Fibroblast of the aortic adventitia (primary cell): ENCODE data around the gene MRPS14. TPM values are rescaled to one million over a fixed set of nuclear protein-coding genes. Genes with fewer than 3 reads are reported as not detected.

Experiments used
- DNase-seq: peaks from one replicate; pipeline ENCODE4 v3.0.0-alpha.2; 2010; ENCODE audit warnings: low read depth
- H3K4me3 ChIP-seq: 2 replicates; pipeline ENCODE4 v1.5.1; 2011; ENCODE audit warnings: low read depth, mild to moderate bottlenecking, control low read depth, low read length, moderate library complexity
- CTCF ChIP-seq: IDR thresholded peaks from 2 replicates; pipeline ENCODE4 v1.5.1; 2011; ENCODE audit warnings: mild to moderate bottlenecking, low read length, control low read depth, inconsistent platforms; ENCODE audit not compliant: insufficient read depth
- total RNA-seq: library from RNA; depleted of rRNA; stranded (reverse); fragments of >200 nt; gene quantifications from 2 replicates; pipeline ENCODE4 v1.2.3, GENCODE V29; 2012; ENCODE audit warnings: low replicate concordance

The MRPS14 gene
- total RNA-seq, 1 donor = 29.5 TPM

DNA sequence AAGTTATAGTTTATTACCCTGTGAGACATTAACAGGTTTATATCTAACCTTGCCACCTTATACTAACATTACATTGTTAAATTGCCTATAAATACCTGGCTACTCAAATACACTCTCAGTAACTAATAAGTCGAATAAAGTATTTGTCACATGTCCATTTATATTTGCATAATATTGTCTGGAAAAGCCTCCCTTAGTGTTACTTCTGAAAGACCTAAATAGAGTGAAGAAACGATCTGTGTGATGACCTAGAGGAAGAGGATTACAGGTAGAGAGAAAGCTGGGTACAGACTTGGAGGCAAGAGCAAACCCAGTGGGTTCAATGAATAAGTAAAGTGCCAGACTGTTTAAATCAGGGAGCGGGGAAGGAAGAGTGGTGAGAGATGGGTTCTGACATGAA is 26.2 kb downstream of the MRPS14 start:
- no peak for DNase-seq
- H3K4me3 ChIP-seq = no peak overlapping the region
- TF ChIP-seq CTCF = no peak

DNA sequence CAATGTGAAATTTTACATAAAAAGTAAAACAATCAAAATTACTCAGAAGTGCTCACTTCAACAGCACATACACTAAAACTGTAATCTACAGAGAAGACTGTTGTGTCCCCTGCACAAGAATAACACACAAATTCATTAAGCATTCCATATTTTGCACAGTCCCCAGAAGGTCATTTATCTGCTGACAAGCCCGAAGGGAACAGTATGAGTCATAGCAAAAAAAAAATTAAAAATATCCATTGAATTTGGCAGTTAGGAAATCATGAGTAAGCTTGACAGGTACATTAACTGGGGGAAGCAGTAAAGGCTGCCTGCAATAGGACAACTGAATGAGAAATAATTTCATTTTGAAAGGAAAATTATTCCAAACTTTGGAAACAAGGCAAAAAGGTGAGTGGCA is 26.7 kb downstream of the MRPS14 start:
- no peak for TF ChIP-seq CTCF
- peak; percentile 49 for DNase-seq
- no peak overlapping the region for H3K4me3 ChIP-seq

DNA sequence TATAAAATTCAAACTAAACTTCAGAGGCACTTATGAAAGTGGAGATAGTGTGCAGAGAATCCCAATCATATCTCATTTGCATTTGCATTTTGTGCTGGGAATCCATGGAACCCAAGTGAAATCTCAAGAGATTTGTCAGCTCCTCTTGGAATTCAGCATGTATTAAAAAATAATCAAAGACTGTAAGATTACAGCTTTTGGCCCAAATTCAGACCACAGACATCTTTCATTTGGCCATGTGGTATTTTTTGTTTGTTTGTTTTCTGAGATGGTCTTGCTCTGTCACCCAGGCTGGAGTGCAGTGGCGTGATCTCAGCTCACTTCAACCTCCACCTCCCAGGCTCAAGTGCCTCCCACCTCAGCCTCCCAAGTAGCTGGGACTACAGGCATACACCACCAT is 27.3 kb downstream of the MRPS14 start:
- no peak for DNase-seq
- no peak overlapping the region for H3K4me3 ChIP-seq
- no peak for TF ChIP-seq CTCF

GRCh38 chr1:174995121-174995520 is 28.1 kb downstream of the MRPS14 start:
- TF ChIP-seq CTCF = no peak
- no peak for DNase-seq
- no peak overlapping the region for H3K4me3 ChIP-seq

DNA sequence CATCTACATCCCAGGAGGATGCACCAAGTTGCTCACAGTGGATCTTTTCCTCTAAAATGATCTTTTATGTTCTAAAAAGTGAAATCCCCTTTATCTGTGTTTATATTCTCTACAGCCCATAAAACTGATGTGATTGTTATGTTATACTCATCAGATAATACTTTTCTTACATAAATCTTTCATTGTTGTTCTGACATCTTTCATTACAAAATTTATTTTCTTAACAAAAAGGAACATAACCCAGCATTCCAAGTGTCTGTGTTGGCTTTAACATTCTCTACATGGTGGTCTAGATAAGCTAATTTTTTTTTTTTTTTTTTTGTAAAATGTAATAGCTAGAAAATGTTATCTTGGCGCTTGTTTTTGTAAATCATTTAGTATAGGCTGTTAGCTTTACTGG is 31.8 kb downstream of the MRPS14 start:
- DNase-seq = peak; percentile 58
- no peak for TF ChIP-seq CTCF
- H3K4me3 ChIP-seq = no peak overlapping the region

DNA sequence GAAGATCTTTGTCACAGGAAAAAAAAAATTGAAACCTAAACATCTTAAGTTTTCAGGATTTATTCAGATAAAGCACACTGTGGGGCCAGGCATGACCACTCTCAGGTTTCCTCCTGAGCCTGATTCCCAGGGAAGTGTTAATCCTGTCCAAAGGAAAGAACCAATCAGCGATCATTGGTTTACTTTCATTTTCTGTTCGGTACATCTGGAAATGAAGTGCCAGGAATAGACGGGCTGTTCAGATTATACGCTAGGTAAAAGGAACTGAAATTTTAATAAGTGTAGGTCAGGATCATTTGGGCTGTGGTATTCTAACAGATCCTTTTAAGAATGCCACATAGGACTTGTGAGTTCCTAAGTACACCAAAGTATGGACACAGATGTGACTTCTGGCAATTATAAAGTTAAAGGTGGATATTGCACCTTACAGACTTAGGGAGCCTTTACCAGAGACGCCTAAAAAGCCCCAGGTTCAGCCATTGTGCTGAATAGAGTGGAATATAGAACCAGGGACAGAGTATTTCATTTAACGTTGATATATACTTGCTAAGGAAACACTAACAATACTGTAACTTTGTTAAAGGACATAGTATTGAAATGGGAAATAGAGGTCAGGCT is 32.7 kb downstream of the MRPS14 start:
- no peak for TF ChIP-seq CTCF
- DNase-seq = peak; percentile 81
- H3K4me3 ChIP-seq = peak overlapping the region; percentile 61
